WTC11 (cell line): Measurements from ENCODE around the gene SLITRK5. TPM values are rescaled to one million over a fixed set of nuclear protein-coding genes. Genes with fewer than 3 reads are reported as not detected.

Experiments
- ATAC-seq: fragments of 200-7000 bp; cut with Tn5 transposase; 2 replicates; pipeline ENCODE4 v1.10.0; 2021; ENCODE audit warnings: mild to moderate bottlenecking, moderate library complexity
- CTCF ChIA-PET: fragments of 300-600 bp; sonication (Branson Sonifier 250); formaldehyde crosslinking; loops from one replicate; lab custom pipeline; 2021; ENCODE audit warnings: antibody characterized with exemption; lab: Charles Lee
- POLR2A ChIA-PET: fragments of 350-600 bp; sonication (Branson Sonifier 250); formaldehyde crosslinking; loops from one replicate; lab custom pipeline; 2021; ENCODE audit warnings: antibody characterized with exemption; lab: Charles Lee
- DNase-seq: peaks from one replicate; pipeline ENCODE4 v3.0.0; 2021; ENCODE audit warnings: low spot score
- H3K27ac Mint-ChIP-seq: 2 replicates; pipeline ENCODE4 v1.8.0; 2021; ENCODE audit warnings: mixed read lengths
- H3K27me3 Mint-ChIP-seq: 2 replicates; pipeline ENCODE4 v1.8.0; 2021; ENCODE audit warnings: low read depth, mild to moderate bottlenecking, moderate library complexity, mixed read lengths
- H3K36me3 Mint-ChIP-seq: 2 replicates; pipeline ENCODE4 v1.8.0; 2021; ENCODE audit warnings: mixed read lengths
- H3K4me1 Mint-ChIP-seq: 2 replicates; pipeline ENCODE4 v1.8.0; 2022; ENCODE audit warnings: mixed read lengths
- H3K4me3 Mint-ChIP-seq: 2 replicates; pipeline ENCODE4 v1.8.0; 2021; ENCODE audit warnings: mild to moderate bottlenecking, moderate library complexity, mixed read lengths
- H3K9me3 Mint-ChIP-seq: 2 replicates; pipeline ENCODE4 v1.8.0; 2021; ENCODE audit warnings: mixed read lengths
- CREB1 ChIP-seq: sonication (generic); formaldehyde crosslinking; IDR thresholded peaks from 2 replicates; pipeline ENCODE4 v1.8.0; 2023; ENCODE audit warnings: mild to moderate bottlenecking, missing genetic modification reagents
- FOXK1 ChIP-seq: sonication (generic); formaldehyde crosslinking; IDR thresholded peaks from 2 replicates; pipeline ENCODE4 v1.8.0; 2022; ENCODE audit warnings: mild to moderate bottlenecking, moderate library complexity, missing genetic modification reagents
- GABPB1 ChIP-seq: sonication (generic); formaldehyde crosslinking; IDR thresholded peaks from 2 replicates; pipeline ENCODE4 v1.8.1; 2023; ENCODE audit warnings: mild to moderate bottlenecking, missing genetic modification reagents
- IRF1 ChIP-seq: sonication (generic); formaldehyde crosslinking; IDR thresholded peaks from 2 replicates; pipeline ENCODE4 v1.8.0; 2023; ENCODE audit warnings: missing genetic modification reagents
- MAX ChIP-seq: sonication (generic); formaldehyde crosslinking; IDR thresholded peaks from 2 replicates; pipeline ENCODE4 v1.8.0; 2022; ENCODE audit warnings: mild to moderate bottlenecking, missing genetic modification reagents
- NFYB ChIP-seq: sonication (generic); formaldehyde crosslinking; conservative IDR thresholded peaks from 2 replicates; pipeline ENCODE4 v1.8.0; 2022; ENCODE audit warnings: low read depth, missing genetic modification reagents
- NR1H2 ChIP-seq: sonication (generic); formaldehyde crosslinking; IDR thresholded peaks from 2 replicates; pipeline ENCODE4 v1.9.0; 2021; ENCODE audit warnings: mild to moderate bottlenecking, moderate library complexity, missing genetic modification reagents
- OVOL2 ChIP-seq: fragments of 250-450 bp; sonication (Bioruptor Pico); IDR thresholded peaks from 2 replicates; pipeline ENCODE4 v1.9.0; 2021; ENCODE audit warnings: mild to moderate bottlenecking, borderline replicate concordance
- RELA ChIP-seq: sonication (generic); formaldehyde crosslinking; IDR thresholded peaks from 2 replicates; pipeline ENCODE4 v1.8.1; 2022; ENCODE audit warnings: missing genetic modification reagents, mild to moderate bottlenecking, borderline replicate concordance
- USF1 ChIP-seq: sonication (generic); formaldehyde crosslinking; IDR thresholded peaks from 2 replicates; pipeline ENCODE4 v1.8.0; 2022; ENCODE audit warnings: mild to moderate bottlenecking, missing genetic modification reagents
- ZMAT4 ChIP-seq: fragments of 250-450 bp; sonication (Bioruptor Pico); IDR thresholded peaks from 2 replicates; pipeline ENCODE4 v1.9.0; 2021; ENCODE audit warnings: mild to moderate bottlenecking
- ZNF121 ChIP-seq: sonication (generic); formaldehyde crosslinking; IDR thresholded peaks from 2 replicates; pipeline ENCODE4 v1.8.0; 2023; ENCODE audit warnings: missing genetic modification reagents
- ZNF219 ChIP-seq: sonication (generic); formaldehyde crosslinking; IDR thresholded peaks from 2 replicates; pipeline ENCODE4 v1.8.0; 2023; ENCODE audit warnings: missing genetic modification reagents, mild to moderate bottlenecking, borderline replicate concordance
- ZNF232 ChIP-seq: sonication (generic); formaldehyde crosslinking; IDR thresholded peaks from 2 replicates; pipeline ENCODE4 v1.8.0; 2022; ENCODE audit warnings: mild to moderate bottlenecking, missing genetic modification reagents
- ZNF396 ChIP-seq: fragments of 250-450 bp; sonication (Bioruptor Pico); IDR thresholded peaks from 2 replicates; pipeline ENCODE4 v1.8.0; 2021; ENCODE audit warnings: mild to moderate bottlenecking, moderate library complexity, borderline replicate concordance
- total RNA-seq: library from RNA; stranded (reverse); gene quantifications from 3 replicates; pipeline ENCODE4 v1.2.3, GENCODE V29; 2021
- TF ChIP-seq, protein P1 (sequence below): fragments of 250-450 bp; sonication (Bioruptor Pico); IDR thresholded peaks from 2 replicates; pipeline ENCODE4 v1.9.0; 2021; ENCODE audit warnings: mild to moderate bottlenecking, borderline replicate concordance
- TF ChIP-seq, protein P2 (sequence below): fragments of 250-450 bp; sonication (Bioruptor Pico); conservative IDR thresholded peaks from 2 replicates; pipeline ENCODE4 v1.9.0; 2021; ENCODE audit warnings: mild to moderate bottlenecking
- TF ChIP-seq, protein P3 (sequence below): fragments of 250-450 bp; sonication (Bioruptor Pico); IDR thresholded peaks from 2 replicates; pipeline ENCODE4 v1.9.0; 2021; ENCODE audit warnings: moderate library complexity, mild to moderate bottlenecking, inconsistent platforms, borderline replicate concordance

Gene SLITRK5
- total RNA-seq, 1 experiment from 2014 or later = 3.7 TPM

DNA sequence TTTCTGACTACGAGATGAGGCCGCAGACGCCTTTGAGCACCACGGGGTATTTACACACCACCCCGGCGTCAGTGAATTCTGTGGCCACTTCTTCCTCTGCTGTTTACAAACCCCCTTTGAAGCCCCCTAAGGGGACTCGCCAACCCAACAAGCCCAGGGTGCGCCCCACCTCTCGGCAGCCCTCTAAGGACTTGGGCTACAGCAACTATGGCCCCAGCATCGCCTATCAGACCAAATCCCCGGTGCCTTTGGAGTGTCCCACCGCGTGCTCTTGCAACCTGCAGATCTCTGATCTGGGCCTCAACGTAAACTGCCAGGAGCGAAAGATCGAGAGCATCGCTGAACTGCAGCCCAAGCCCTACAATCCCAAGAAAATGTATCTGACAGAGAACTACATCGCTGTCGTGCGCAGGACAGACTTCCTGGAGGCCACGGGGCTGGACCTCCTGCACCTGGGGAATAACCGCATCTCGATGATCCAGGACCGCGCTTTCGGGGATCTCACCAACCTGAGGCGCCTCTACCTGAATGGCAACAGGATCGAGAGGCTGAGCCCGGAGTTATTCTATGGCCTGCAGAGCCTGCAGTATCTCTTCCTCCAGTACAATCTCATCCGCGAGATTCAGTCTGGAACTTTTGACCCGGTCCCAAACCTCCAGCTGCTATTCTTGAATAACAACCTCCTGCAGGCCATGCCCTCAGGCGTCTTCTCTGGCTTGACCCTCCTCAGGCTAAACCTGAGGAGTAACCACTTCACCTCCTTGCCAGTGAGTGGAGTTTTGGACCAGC, 5.3 kb downstream of the SLITRK5 start:
- TF ChIP-seq FOXK1 = no peak
- TF ChIP-seq, protein P1, sequence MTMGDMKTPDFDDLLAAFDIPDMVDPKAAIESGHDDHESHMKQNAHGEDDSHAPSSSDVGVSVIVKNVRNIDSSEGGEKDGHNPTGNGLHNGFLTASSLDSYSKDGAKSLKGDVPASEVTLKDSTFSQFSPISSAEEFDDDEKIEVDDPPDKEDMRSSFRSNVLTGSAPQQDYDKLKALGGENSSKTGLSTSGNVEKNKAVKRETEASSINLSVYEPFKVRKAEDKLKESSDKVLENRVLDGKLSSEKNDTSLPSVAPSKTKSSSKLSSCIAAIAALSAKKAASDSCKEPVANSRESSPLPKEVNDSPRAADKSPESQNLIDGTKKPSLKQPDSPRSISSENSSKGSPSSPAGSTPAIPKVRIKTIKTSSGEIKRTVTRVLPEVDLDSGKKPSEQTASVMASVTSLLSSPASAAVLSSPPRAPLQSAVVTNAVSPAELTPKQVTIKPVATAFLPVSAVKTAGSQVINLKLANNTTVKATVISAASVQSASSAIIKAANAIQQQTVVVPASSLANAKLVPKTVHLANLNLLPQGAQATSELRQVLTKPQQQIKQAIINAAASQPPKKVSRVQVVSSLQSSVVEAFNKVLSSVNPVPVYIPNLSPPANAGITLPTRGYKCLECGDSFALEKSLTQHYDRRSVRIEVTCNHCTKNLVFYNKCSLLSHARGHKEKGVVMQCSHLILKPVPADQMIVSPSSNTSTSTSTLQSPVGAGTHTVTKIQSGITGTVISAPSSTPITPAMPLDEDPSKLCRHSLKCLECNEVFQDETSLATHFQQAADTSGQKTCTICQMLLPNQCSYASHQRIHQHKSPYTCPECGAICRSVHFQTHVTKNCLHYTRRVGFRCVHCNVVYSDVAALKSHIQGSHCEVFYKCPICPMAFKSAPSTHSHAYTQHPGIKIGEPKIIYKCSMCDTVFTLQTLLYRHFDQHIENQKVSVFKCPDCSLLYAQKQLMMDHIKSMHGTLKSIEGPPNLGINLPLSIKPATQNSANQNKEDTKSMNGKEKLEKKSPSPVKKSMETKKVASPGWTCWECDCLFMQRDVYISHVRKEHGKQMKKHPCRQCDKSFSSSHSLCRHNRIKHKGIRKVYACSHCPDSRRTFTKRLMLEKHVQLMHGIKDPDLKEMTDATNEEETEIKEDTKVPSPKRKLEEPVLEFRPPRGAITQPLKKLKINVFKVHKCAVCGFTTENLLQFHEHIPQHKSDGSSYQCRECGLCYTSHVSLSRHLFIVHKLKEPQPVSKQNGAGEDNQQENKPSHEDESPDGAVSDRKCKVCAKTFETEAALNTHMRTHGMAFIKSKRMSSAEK = no peak
- TF ChIP-seq OVOL2 = no peak
- no peak for TF ChIP-seq GABPB1 (CRISPR knock-in tag)
- TF ChIP-seq NR1H2 (CRISPR knock-in tag) = no peak
- TF ChIP-seq, protein P2, sequence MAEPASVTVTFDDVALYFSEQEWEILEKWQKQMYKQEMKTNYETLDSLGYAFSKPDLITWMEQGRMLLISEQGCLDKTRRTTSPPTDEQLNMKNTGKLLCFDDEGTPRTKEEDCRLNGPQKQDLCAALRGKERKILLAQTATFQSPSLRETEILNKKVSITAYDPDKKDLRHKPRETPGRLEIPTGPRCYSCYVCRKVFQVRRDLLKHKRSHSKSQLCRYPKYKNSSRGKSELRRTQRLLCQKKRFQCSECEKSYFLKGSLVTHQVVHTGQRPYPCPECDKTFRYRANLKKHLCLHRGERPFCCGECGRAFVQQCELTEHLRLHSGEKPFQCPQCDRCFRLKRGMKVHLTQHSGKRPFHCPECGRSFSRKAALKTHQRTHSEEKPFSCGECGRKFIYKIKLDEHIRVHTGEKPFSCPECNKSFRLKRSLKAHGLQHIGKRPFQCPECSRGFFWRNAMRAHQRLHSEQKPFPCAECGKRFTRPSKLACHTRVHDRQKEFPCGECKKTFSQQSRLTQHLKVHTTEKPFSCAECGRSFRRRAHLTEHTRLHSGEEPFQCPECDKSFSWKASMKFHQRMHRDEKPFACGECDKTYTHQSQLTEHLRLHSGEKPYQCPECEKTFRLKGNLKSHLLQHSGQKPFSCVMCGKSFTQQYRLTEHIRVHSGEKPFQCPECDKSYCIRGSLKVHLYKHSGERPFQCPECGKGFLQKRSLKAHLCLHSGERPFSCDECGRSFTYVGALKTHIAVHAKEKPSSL (CRISPR knock-in tag) = no peak
- no peak for TF ChIP-seq RELA
- no peak for TF ChIP-seq ZMAT4 (CRISPR knock-in tag)
- no peak for TF ChIP-seq IRF1 (CRISPR knock-in tag)
- TF ChIP-seq, protein P3, sequence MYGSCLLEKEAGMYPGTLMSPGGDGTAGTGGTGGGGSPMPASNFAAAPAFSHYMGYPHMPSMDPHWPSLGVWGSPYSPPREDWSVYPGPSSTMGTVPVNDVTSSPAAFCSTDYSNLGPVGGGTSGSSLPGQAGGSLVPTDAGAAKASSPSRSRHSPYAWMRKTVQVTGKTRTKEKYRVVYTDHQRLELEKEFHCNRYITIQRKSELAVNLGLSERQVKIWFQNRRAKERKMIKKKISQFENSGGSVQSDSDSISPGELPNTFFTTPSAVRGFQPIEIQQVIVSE (CRISPR knock-in tag) = no peak
- no peak for TF ChIP-seq NFYB (CRISPR knock-in tag)
- no peak for TF ChIP-seq MAX (CRISPR knock-in tag)
- no peak for TF ChIP-seq ZNF121 (CRISPR knock-in tag)
- TF ChIP-seq ZNF232 (CRISPR knock-in tag) = no peak
- no peak for TF ChIP-seq ZNF219
- TF ChIP-seq ZNF396 (CRISPR knock-in tag) = no peak
- TF ChIP-seq CREB1 (CRISPR knock-in tag) = no peak
- no peak for TF ChIP-seq USF1
- peaks cover 67% of the 10 kb centered on the region for H3K27me3 Mint-ChIP-seq
- DNase-seq = peak; percentile 35
- H3K4me3 Mint-ChIP-seq = peak overlapping the region; percentile 79
- peaks cover 36% of the 10 kb centered on the region for H3K4me1 Mint-ChIP-seq
- ChIA-PET POLR2A (no interaction called here), CTCF (no interaction called here)
- H3K27ac Mint-ChIP-seq = no peak overlapping the region
- no peaks in the 10 kb centered on the region for H3K9me3 Mint-ChIP-seq
- ATAC-seq = peak; percentile 1
- H3K36me3 Mint-ChIP-seq = peaks cover 16% of the 10 kb centered on the region
